HEK293 (cell line): ENCODE measurements around the gene NLGN1.

Source experiments
- IKZF3 ChIP-seq: fragments of 450-650 bp; IDR thresholded peaks from 2 replicates; pipeline ENCODE4 v1.5.0; 2018; ENCODE audit warnings: missing biosample characterization, mild to moderate bottlenecking, missing genetic modification characterization, moderate library complexity
- MEIS1 ChIP-seq: sonication (generic); formaldehyde crosslinking; IDR thresholded peaks from 2 replicates; pipeline ENCODE4 v1.8.1; 2022; ENCODE audit warnings: missing genetic modification reagents, mild to moderate bottlenecking, borderline replicate concordance
- ZSCAN30 ChIP-seq: fragments of 450-650 bp; IDR thresholded peaks from 2 replicates; pipeline ENCODE4 v1.5.1; 2018; ENCODE audit warnings: missing biosample characterization, mild to moderate bottlenecking, missing genetic modification characterization, moderate library complexity
- TF ChIP-seq, protein P1 (sequence below): fragments of 450-650 bp; formaldehyde crosslinking; IDR thresholded peaks from 2 replicates; pipeline ENCODE4 v1.5.1; 2016; ENCODE audit warnings: missing biosample characterization, missing genetic modification characterization
- TF ChIP-seq, protein P2 (sequence below): fragments of 450-650 bp; formaldehyde crosslinking; IDR thresholded peaks from 2 replicates; pipeline ENCODE4 v1.5.1; 2016; ENCODE audit warnings: missing biosample characterization, missing genetic modification characterization
- TF ChIP-seq, protein P3 (sequence below): fragments of 450-650 bp; formaldehyde crosslinking; IDR thresholded peaks from 2 replicates; pipeline ENCODE4 v1.5.1; 2016; ENCODE audit warnings: missing biosample characterization, missing genetic modification characterization

DNA sequence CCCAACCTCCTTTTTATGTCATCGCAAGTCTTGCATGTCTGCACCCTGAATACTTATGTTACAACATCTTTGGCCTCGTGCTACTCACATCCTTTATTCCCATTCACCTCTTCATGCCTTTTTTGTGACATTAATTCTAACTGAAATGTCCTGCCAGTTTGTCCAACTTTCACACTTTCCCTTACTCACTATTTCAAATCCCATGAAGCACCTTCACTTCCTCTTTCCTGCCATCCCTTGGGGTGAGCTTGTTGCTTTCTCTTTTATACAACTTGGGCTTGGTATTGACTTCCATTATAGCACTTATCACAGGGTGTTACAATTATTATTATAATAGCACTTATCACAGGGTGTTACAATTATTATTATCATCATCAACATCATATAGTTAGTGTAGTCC is 496.3 kb downstream of the NLGN1 start:
- TF ChIP-seq ZSCAN30 (tag by site-specific recombination) (no peak), MEIS1 (no peak), IKZF3 (tag by site-specific recombination) (no peak)
- TF ChIP-seq, protein P1, sequence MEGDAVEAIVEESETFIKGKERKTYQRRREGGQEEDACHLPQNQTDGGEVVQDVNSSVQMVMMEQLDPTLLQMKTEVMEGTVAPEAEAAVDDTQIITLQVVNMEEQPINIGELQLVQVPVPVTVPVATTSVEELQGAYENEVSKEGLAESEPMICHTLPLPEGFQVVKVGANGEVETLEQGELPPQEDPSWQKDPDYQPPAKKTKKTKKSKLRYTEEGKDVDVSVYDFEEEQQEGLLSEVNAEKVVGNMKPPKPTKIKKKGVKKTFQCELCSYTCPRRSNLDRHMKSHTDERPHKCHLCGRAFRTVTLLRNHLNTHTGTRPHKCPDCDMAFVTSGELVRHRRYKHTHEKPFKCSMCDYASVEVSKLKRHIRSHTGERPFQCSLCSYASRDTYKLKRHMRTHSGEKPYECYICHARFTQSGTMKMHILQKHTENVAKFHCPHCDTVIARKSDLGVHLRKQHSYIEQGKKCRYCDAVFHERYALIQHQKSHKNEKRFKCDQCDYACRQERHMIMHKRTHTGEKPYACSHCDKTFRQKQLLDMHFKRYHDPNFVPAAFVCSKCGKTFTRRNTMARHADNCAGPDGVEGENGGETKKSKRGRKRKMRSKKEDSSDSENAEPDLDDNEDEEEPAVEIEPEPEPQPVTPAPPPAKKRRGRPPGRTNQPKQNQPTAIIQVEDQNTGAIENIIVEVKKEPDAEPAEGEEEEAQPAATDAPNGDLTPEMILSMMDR (tag by site-specific recombination) = no peak
- TF ChIP-seq, protein P2, sequence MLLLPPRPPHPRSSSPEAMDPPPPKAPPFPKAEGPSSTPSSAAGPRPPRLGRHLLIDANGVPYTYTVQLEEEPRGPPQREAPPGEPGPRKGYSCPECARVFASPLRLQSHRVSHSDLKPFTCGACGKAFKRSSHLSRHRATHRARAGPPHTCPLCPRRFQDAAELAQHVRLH (tag by site-specific recombination) = no peak
- TF ChIP-seq, protein P3, sequence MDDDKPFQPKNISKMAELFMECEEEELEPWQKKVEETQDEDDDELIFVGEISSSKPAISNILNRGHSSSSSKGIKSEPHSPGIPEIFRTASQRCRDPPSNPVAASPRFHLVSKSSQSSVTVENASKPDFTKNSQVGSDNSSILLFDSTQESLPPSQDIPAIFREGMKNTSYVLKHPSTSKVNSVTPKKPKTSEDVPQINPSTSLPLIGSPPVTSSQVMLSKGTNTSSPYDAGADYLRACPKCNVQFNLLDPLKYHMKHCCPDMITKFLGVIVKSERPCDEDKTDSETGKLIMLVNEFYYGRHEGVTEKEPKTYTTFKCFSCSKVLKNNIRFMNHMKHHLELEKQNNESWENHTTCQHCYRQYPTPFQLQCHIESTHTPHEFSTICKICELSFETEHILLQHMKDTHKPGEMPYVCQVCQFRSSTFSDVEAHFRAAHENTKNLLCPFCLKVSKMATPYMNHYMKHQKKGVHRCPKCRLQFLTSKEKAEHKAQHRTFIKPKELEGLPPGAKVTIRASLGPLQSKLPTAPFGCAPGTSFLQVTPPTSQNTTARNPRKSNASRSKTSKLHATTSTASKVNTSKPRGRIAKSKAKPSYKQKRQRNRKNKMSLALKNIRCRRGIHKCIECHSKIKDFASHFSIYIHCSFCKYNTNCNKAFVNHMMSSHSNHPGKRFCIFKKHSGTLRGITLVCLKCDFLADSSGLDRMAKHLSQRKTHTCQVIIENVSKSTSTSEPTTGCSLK (tag by site-specific recombination) = no peak
